Embryonic facial prominence (tissue), 1 donor: ENCODE results near the gene DGKG.
A peak's percentile ranks its signal among the peaks of the same experiment; 100 is the strongest.

Experiments used
- DNase-seq: peaks from one replicate; pipeline ENCODE4 v3.0.0-alpha.2; 2016; ENCODE audit errors: extremely low spot score

Gene DGKG

GRCh38 chr3:186109897-186110803, 251.9 kb downstream of the DGKG start:
- DNase-seq = no peak

- peak; percentile 98 for DNase-seq
Measured at GRCh38 chr3:186108941-186109865, 252.8 kb downstream of the DGKG start, which contains the start of gene ETV5. Gene ETV5 (minus strand): TSS chr3:186109089. CDS start chr3:186105868, 3,221 bp downstream.

GRCh38 chr3:186108106-186108940, 253.7 kb downstream of the DGKG start:
- DNase-seq = peak; percentile 58

GRCh38 chr3:186107215-186108105, 254.6 kb downstream of the DGKG start:
- peak; percentile 80 for DNase-seq

GRCh38 chr3:186105543-186105942, 256.5 kb downstream of the DGKG start:
- DNase-seq = no peak

DNA sequence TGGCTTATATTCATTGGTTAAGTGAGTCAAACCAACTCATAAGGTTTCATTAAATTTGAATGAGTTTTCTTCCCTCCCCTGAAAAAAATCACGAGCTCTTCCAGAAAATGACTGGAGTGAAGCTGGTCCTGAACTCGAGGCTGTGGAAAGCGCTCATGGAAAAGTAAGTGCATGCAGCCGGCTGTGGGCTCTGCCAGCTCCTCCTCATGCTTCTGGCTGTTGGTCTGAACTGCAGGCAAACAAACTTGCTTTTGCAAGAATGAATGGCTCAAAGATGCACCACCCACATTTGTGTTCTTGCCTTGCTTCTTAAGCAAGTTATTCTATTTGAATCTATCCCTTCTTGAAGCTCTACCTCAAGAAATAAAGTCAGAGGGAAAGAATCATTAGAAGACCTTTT, 259.3 kb downstream of the DGKG start:
- no peak for DNase-seq

DNA sequence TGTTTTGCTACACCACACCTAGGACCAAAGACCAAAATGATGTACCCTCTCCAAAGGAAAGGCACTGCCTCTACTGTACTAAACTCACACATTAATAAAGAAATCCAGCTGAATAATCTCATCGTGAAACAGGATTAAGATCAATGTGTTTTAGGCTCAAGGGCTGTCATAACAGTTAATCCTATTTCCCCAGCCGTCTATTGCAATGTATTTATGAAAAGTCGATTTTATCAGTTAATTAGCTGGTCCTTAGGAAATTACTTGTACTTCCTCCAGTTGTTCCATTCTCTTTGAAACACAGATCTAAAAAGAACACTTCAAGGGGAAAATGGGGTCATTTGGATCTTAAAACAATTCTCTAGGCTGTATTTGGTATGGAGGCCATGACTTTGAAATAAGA, 261.6 kb downstream of the DGKG start:
- DNase-seq = no peak

- DNase-seq = no peak
Measured at GRCh38 chr3:186099178-186099577, 262.9 kb downstream of the DGKG start.

GRCh38 chr3:186098740-186099139, 263.3 kb downstream of the DGKG start:
- no peak for DNase-seq

GRCh38 chr3:186097663-186098451, 264.2 kb downstream of the DGKG start:
- peak; percentile 85 for DNase-seq

GRCh38 chr3:186097317-186097662, 264.7 kb downstream of the DGKG start:
- DNase-seq = no peak
